Common myeloid progenitor, CD34-positive (primary cell): ENCODE measurements around the gene GABBR2.
A peak's percentile ranks its signal among the peaks of the same experiment; 100 is the strongest.

ENCODE experiments used
- CTCF ChIA-PET: fragments of 350-600 bp; sonication (Branson Sonifier 250); formaldehyde crosslinking; loops from one replicate; lab custom pipeline; 2021; ENCODE audit warnings: antibody characterized with exemption; lab: Charles Lee
- POLR2A ChIA-PET: fragments of 350-600 bp; sonication (Branson Sonifier 250); formaldehyde crosslinking; loops from one replicate; lab custom pipeline; 2021; ENCODE audit warnings: antibody characterized with exemption; lab: Charles Lee
- DNase-seq, 3 donors: peaks; one replicate each; pipeline versions ENCODE4 v3.0.0 to v3.0.0-alpha.2; 2013
- H3K27ac ChIP-seq, 2 experiments: 1 replicate in 1 of 2; 2 replicates in 1 of 2; pipeline ENCODE4 v1.7.0; 2013; ENCODE audit warnings: inconsistent platforms in 2 of 2, low read length in 2 of 2, mild to moderate bottlenecking in 2 of 2, low read depth in 1 of 2, moderate library complexity in 1 of 2; ENCODE audit not compliant: severe bottlenecking in 2 of 2, insufficient read depth in 1 of 2, poor library complexity in 1 of 2
- H3K27me3 ChIP-seq, 5 experiments: replicated peaks in 2 of 5; 1 replicate in 3 of 5; 2 replicates in 2 of 5; pipeline versions ENCODE4 v1.6.1 to v1.7.0; 2013; ENCODE audit warnings: low read length in 4 of 5, mild to moderate bottlenecking in 2 of 5, moderate library complexity in 2 of 5, inconsistent platforms in 1 of 5; ENCODE audit not compliant: insufficient read depth in 5 of 5, control insufficient read depth in 4 of 5
- H3K36me3 ChIP-seq, 4 experiments: 1 replicate in 2 of 4; 2 replicates in 2 of 4; pipeline versions ENCODE4 v1.6.1 to v1.7.0; 2013; ENCODE audit warnings: low read length in 3 of 4, control low read depth in 1 of 4, mild to moderate bottlenecking in 1 of 4; ENCODE audit not compliant: control insufficient read depth in 4 of 4, insufficient read depth in 4 of 4
- H3K4me1 ChIP-seq, 4 experiments: 1 replicate in 3 of 4; 2 replicates in 1 of 4; pipeline versions ENCODE4 v1.6.1 to v1.7.1; 2013; ENCODE audit warnings: low read length in 3 of 4, mild to moderate bottlenecking in 3 of 4, control low read depth in 1 of 4, inconsistent platforms in 1 of 4, moderate library complexity in 1 of 4; ENCODE audit not compliant: control insufficient read depth in 4 of 4, insufficient read depth in 4 of 4; ENCODE audit errors: control extremely low read depth in 1 of 4
- H3K4me3 ChIP-seq, 7 experiments: 1 replicate in 4 of 7; 2 replicates in 3 of 7; pipeline versions ENCODE4 v1.5.1 to v1.7.0; 2013; ENCODE audit warnings: mild to moderate bottlenecking in 7 of 7, low read length in 6 of 7, moderate library complexity in 6 of 7, inconsistent platforms in 2 of 7, low read depth in 2 of 7, control low read depth in 1 of 7; ENCODE audit not compliant: insufficient read depth in 4 of 7, control insufficient read depth in 1 of 7; ENCODE audit errors: extremely low read depth in 1 of 7
- H3K9me3 ChIP-seq, 5 experiments: 1 replicate in 4 of 5; 2 replicates in 1 of 5; pipeline versions ENCODE4 v1.6.1 to v1.7.1; 2013; ENCODE audit warnings: low read length in 4 of 5, mild to moderate bottlenecking in 2 of 5, inconsistent platforms in 1 of 5, low read depth in 1 of 5, moderate library complexity in 1 of 5; ENCODE audit not compliant: control insufficient read depth in 4 of 5, insufficient read depth in 2 of 5; ENCODE audit errors: control extremely low read depth in 1 of 5
- WGBS: methylation state at CpG from one replicate; pipeline ENCODE4 v1.1.5; 2013; ENCODE audit not compliant: insufficient coverage; 5-methylcytosine and 5-hydroxymethylcytosine counted together

The GABBR2 gene

DNA sequence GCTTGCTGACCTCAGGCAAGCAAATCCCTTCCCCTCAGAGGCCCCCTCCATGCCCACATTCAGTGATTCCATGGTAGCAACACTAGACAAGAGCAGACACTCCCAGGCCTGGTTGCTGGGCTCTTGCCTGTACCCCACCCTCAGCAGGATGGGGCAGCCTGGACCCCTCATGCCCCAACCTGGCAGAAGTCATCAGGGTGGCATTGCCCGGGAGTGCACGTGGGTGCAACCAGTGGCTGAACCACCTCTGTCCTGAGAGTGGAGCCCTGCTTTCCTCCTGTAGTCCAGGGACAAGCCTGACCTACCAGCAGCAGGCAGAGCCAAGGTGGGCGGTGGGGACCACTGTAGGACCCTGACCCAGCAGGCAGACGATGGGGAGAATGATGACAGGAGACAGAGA is 387.5 kb downstream of the GABBR2 start:
- POLR2A ChIA-PET = no interaction called here
- 100% methylated on average over 4 of the region's 4 CpGs for WGBS
- DNase-seq = no peak
- CTCF ChIA-PET = interaction anchor here (1.1 kb wide), 1 partner anchor 13 kb away, joined by 3 read pairs; no protein-coding TSS in a partner anchor
- no peaks in the 10 kb centered on the region for H3K9me3 ChIP-seq
- H3K4me3 ChIP-seq = no peak overlapping the region
- H3K36me3 ChIP-seq = no peaks in the 10 kb centered on the region
- no peak overlapping the region for H3K27ac ChIP-seq
- peaks cover 0 to 7% (median 0%) of the 10 kb centered on the region in 5 experiments for H3K27me3 ChIP-seq
- H3K4me1 ChIP-seq = peaks cover 0 to 8% (median 0%) of the 10 kb centered on the region in 4 experiments

DNA sequence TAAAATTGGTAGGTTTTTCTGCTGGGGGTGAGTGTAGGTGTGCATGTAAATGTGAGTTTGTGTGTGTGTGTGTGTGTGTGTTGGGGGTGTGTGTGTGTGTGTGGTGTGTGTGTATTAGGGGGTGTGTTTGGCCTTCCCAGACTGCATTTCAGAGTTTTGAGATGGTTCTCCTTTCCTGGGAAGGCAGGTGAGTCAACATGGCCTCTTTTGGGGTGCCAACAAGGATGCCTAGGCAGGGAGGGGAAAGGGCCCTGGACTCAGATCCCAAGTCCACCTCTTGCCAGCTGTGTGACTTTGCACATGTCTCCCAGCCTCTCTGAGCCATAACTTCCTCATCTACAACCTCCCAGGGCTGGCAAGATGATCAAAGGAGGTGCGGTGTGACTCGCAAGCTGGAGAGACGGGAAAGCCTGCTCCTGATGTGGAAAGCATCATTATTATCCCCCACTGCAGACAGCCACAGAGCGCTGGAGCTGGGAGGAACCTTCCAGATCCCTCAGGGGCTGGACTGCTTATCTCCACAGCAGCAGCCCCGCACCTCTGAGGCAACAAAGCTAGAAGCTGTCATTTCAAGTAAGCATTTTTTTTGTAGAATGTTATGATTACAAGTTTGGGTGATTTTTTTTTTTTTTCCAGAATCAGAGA is 389.8 kb downstream of the GABBR2 start:
- POLR2A ChIA-PET = no interaction called here

DNA sequence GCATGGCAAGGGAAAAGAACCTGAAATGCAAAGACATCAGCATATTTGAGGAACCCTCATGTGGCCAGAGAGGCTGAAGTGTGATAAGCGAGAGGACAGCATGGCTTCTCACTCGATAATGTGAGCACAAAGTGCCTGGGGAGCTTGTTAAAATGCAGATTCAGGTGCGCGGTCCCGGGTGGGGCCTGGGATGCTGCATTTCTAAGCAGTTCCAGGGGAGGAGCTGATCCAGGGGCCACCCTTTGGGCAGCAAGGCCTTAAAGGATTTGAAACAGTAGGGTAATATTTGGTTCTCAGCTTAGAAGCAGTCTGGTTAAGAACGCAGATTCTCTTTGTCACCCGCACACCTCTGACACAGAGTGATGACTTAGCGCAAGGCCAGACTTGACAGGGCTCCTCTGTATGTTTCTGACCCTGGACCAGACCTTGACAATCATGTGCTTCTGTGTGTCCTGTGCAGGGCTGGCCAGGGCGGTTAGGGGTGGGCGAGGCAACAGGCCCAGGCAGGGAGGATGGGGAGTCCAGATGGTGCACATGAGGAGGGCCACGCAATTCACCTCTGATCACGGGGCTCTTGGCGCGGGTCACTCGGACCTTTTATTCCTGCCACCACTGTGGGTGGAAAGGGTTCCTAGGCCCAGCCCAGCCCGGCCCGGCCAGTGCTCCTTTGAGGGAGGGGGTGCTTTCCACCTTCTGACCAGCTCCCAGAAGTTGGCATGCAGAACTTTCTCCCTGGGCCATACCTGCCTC is 390.5 kb downstream of the GABBR2 start:
- Histone ChIP-seq H3K27ac (no peak overlapping the region), H3K4me1 (no peaks in the 10 kb centered on the region), H3K27me3 (peaks cover 0 to 6% (median 0%) of the 10 kb centered on the region in 5 experiments), H3K36me3 (no peaks in the 10 kb centered on the region), H3K9me3 (no peaks in the 10 kb centered on the region), H3K4me3 (no peak overlapping the region)
- CTCF ChIA-PET = interaction anchor here (1.1 to 8.9 kb wide), 2 partner anchors 9 to 457 kb away, joined by 3 to 127 read pairs; no protein-coding TSS in a partner anchor
- POLR2A ChIA-PET = no interaction called here
- DNase-seq = no peak
- WGBS = 96% methylated on average over 15 of the region's 17 CpGs

More for the DNA sequence above, 389.8 kb downstream of the GABBR2 start:
- peaks cover 0 to 6% (median 0%) of the 10 kb centered on the region in 5 experiments for H3K27me3 ChIP-seq
- H3K4me3 ChIP-seq = no peak overlapping the region
- H3K9me3 ChIP-seq = no peaks in the 10 kb centered on the region
- H3K27ac ChIP-seq = no peak overlapping the region
- CTCF ChIA-PET = interaction anchor here (1.1 to 8.9 kb wide), 2 partner anchors 10 to 457 kb away, joined by 3 to 127 read pairs; no protein-coding TSS in a partner anchor
- peak in 1 of 3 donors; percentile 24 for DNase-seq
- H3K4me1 ChIP-seq = peaks cover 0 to 2% (median 0%) of the 10 kb centered on the region in 4 experiments
- H3K36me3 ChIP-seq = no peaks in the 10 kb centered on the region
- 100% methylated on average over 3 of the region's 5 CpGs for WGBS

DNA sequence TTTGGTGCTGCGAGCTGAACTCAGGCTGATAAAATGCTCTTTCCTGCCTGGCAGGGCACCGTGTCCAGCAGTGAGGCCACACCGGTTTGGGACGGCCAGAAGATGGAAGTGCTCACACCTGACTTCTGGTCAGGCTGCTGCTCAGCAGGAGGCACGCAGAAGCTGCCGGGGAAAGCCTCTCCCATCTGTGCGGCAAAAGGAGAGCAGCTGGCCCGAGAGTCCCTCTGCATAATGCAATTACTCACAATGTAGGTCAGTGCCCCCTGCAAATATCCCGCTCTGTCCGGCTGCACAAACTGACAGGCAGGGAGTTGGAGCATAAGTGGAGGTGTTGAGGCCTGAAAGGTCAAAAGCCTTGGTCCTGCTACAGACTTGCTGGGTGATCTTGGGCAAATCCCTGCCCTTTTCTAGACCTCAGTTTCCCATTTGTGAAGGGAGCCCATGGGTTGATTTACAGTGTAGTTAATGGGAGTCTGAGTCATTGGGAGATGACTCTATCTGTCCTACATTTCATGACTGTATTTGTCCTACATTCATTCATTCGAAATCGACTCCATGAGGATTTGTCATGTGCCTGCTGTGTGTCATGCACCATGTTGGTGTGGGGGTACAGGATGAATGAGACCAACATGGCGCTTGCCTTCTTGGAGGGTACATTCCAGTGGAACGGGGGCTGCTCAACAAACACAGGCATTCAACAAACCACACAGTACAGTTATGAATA is 391.4 kb downstream of the GABBR2 start:
- Histone ChIP-seq H3K27ac (no peak overlapping the region), H3K36me3 (no peaks in the 10 kb centered on the region), H3K4me3 (no peak overlapping the region), H3K4me1 (no peaks in the 10 kb centered on the region), H3K27me3 (peaks cover 0 to 4% (median 2%) of the 10 kb centered on the region in 5 experiments), H3K9me3 (no peaks in the 10 kb centered on the region)
- CTCF ChIA-PET = interaction anchor here (0.6 to 8.9 kb wide), 8 partner anchors 8 to 1231 kb away, joined by 3 to 127 read pairs (median 4); no protein-coding TSS in a partner anchor
- POLR2A ChIA-PET = no interaction called here
- 97% methylated on average over 9 of the region's 14 CpGs for WGBS
- no peak for DNase-seq

DNA sequence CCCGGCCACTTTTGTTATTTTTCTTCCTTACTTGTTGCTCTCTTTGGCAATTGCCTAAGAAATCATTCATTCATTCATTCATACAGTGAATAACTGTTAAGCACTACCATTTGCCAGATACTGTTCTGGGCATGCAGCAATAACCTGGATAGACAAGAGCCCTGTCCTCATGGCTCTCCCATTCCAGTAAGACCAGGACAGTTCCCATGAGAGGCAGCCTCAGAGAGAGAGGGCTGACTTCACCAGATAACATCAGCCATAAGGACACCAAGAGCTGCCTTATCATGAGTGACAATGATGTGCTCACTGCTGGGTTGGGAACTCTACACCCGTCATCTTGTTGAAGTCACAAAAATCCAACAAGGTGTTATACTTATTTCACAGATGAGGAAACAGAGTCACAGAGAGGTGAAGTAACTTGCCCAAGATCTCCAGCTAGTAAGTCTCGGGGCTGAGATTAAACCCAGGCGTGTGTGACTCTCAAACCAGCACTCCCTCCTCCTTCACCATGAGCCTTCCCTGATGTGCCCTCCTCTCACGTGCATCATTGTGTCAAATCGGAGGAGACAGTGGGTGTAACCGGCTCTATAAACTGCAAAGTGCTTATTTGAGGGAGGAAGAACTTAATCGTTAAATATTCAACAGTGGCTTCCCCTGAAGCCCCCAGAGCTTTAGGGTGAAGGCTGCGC is 392.1 kb downstream of the GABBR2 start:
- Histone ChIP-seq H3K27me3 (peaks cover 0 to 4% (median 2%) of the 10 kb centered on the region in 5 experiments), H3K36me3 (no peaks in the 10 kb centered on the region), H3K4me3 (no peak overlapping the region), H3K27ac (no peak overlapping the region), H3K4me1 (no peaks in the 10 kb centered on the region), H3K9me3 (no peaks in the 10 kb centered on the region)
- 92% methylated on average over 4 of the region's 9 CpGs for WGBS
- no peak for DNase-seq
- POLR2A ChIA-PET = no interaction called here
- CTCF ChIA-PET = interaction anchor here (0.6 to 8.9 kb wide), 13 partner anchors 9 to 1232 kb away, joined by 3 to 127 read pairs (median 3); no protein-coding TSS in a partner anchor

DNA sequence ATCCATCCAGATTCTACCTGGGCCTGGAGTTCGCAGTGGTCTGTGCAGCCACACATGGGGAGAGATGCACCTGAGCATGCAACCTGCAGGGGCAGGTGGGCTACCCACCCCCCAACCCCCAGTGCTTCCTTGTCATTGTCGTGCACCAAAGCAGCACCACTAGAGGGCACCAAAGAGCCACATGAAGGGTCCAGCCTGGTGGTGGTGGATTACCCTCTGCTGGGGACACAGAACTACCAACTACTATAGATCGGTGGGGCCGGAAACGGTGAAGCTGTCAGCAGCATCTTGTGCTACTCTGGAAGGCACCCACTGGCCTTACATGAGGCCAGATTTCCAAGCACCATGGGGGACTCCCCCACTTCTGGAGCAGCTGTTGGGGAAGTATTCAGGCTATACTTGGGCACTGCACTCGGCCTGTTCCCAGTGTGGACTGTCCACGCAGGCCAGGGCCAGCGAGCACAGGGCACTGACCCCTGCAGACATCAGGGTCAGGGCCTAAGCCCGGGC is 393.1 kb downstream of the GABBR2 start:
- H3K4me1 ChIP-seq = peaks cover 0 to 4% (median 0%) of the 10 kb centered on the region in 4 experiments

More for the DNA sequence above, 393.1 kb downstream of the GABBR2 start:
- no peaks in the 10 kb centered on the region for H3K36me3 ChIP-seq
- H3K4me3 ChIP-seq = no peak overlapping the region
- DNase-seq = peak; percentile 86 to 94 (median 92)
- H3K9me3 ChIP-seq = no peaks in the 10 kb centered on the region
- no peak overlapping the region for H3K27ac ChIP-seq
- ChIA-PET CTCF (interaction anchor here (0.7 to 8.9 kb wide), 13 partner anchors 9 to 658 kb away, joined by 3 to 127 read pairs (median 4); no protein-coding TSS in a partner anchor), POLR2A (interaction anchor here (0.6 kb wide), 1 partner anchor 464 kb away, joined by 3 read pairs; no protein-coding TSS in a partner anchor)
- 46% methylated on average over 8 of the region's 9 CpGs for WGBS
- peaks cover 0 to 4% (median 2%) of the 10 kb centered on the region in 5 experiments for H3K27me3 ChIP-seq
